ENCODE data around the gene FIS1. TPM values are rescaled to one million over a fixed set of nuclear protein-coding genes. Genes with fewer than 3 reads are reported as not detected.
"Not testable (repeated sequence)": the region's sequence is repeated elsewhere in the genome, so short reads cannot be mapped to it uniquely, and the experiment has no call there.

The FIS1 gene
- polyA plus RNA-seq, 1 donor (not counting 4 experiments of a cell fraction or from before 2014, with no cell fraction given), result 202 TPM

DNA sequence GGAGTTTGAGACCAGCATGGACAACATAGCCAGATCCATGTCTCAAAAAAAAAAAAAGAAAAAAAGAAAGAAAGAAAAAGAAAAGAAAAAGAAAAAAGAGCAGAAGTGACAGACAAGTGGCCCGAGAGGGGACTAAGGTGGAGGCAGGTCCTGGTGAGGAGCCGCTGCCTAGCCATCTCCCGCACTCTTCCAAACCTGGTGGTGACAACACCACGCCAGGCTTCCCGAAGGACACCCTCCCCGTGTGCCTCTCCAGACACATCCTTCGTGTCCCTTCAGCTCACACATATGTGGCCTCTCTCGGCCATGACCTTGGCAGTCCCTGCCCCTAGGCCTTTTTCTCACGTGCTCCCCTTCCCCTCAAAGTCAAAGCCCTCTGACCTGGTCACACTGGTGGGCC is 40.3 kb upstream of the FIS1 start:
- no peak overlapping the region for H2AFZ ChIP-seq (ENCODE audit: control insufficient read depth, low read length)
- no peaks in the 10 kb centered on the region for H3K9me3 ChIP-seq (ENCODE audit: control insufficient read depth, low read depth, low read length)
- H4K20me1 ChIP-seq (ENCODE audit: control insufficient read depth, extremely low read depth, insufficient read depth, low read length), result no peaks in the 10 kb centered on the region
- no peak for TF ChIP-seq EZH2 (IDR thresholded peaks at IDR 0.05; ENCODE audit: low read length)
- TF ChIP-seq, protein P1, sequence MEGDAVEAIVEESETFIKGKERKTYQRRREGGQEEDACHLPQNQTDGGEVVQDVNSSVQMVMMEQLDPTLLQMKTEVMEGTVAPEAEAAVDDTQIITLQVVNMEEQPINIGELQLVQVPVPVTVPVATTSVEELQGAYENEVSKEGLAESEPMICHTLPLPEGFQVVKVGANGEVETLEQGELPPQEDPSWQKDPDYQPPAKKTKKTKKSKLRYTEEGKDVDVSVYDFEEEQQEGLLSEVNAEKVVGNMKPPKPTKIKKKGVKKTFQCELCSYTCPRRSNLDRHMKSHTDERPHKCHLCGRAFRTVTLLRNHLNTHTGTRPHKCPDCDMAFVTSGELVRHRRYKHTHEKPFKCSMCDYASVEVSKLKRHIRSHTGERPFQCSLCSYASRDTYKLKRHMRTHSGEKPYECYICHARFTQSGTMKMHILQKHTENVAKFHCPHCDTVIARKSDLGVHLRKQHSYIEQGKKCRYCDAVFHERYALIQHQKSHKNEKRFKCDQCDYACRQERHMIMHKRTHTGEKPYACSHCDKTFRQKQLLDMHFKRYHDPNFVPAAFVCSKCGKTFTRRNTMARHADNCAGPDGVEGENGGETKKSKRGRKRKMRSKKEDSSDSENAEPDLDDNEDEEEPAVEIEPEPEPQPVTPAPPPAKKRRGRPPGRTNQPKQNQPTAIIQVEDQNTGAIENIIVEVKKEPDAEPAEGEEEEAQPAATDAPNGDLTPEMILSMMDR (optimal IDR thresholded peaks at IDR 0.05 in 1 of 3, IDR thresholded peaks at IDR 0.05 in 1 of 3, conservative IDR thresholded peaks at IDR 0.05 in 1 of 3; ENCODE audit: extremely low read depth in 1 of 3, insufficient read depth in 2 of 3, low read length in 3 of 3), result no peak
- H3K4me1 ChIP-seq (ENCODE audit: control insufficient read depth, extremely low read depth, insufficient read depth, low read length), result no peaks in the 10 kb centered on the region
- no peak overlapping the region for H3K4me2 ChIP-seq (ENCODE audit: control insufficient read depth, extremely low read depth, insufficient read depth, low read depth, low read length)
- no peaks in the 10 kb centered on the region for H3K79me2 ChIP-seq (ENCODE audit: control insufficient read depth, insufficient read depth, low read length)
- no peaks in the 10 kb centered on the region for H3K9me1 ChIP-seq (ENCODE audit: control insufficient read depth, extremely low read depth, insufficient read depth, low read length)
- H3K27me3 ChIP-seq (ENCODE audit: control insufficient read depth, extremely low read depth, insufficient read depth, low read length), result peaks cover 6% of the 10 kb centered on the region
- H3K9ac ChIP-seq (ENCODE audit: control insufficient read depth, extremely low read depth, insufficient read depth, low read length), result no peak overlapping the region
- no peak for DNase-seq (ENCODE audit: low read depth, low spot score)
- FAIRE-seq, result no peak
- dilution Hi-C loops (cut with MboI; ENCODE audit: extremely low pct_ligation_motif_present, low sequenced_read_pairs), result no loop called here
- no peak overlapping the region for H3K27ac ChIP-seq (ENCODE audit: control insufficient read depth, insufficient read depth, low read length)
- no peak overlapping the region for H3K4me3 ChIP-seq (ENCODE audit: control insufficient read depth in 2 of 3, extremely low read depth in 1 of 3, insufficient read depth in 2 of 3, low read depth in 1 of 3, low read length in 3 of 3)
- H3K36me3 ChIP-seq (ENCODE audit: control insufficient read depth in 2 of 2, extremely low read depth in 1 of 2, insufficient read depth in 2 of 2, low read length in 2 of 2), result no peaks in the 10 kb centered on the region

DNA sequence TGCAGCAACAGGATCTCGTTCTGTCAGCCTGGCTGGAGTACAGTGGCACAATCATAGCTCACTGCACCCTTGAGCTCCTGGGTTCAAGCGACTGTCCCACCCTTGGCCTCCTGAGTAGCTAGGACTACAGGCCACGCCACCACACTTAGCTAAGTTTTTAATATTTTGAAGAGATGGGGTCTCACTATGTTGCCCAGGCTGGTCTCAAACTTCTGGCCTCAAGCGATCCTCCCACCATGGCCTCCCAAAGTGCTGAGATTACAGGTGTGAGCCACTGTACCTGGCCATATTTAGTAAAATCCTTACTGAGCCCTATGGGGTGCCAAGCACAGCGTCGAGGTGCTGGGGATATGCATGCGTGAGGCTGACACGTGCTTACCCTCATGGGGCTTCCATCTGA is 36.0 kb upstream of the FIS1 start:
- H3K9ac ChIP-seq (ENCODE audit: control insufficient read depth, extremely low read depth, insufficient read depth, low read length); H3K27me3 ChIP-seq (ENCODE audit: control insufficient read depth, extremely low read depth, insufficient read depth, low read length); H2AFZ ChIP-seq (ENCODE audit: control insufficient read depth, low read length); H3K4me1 ChIP-seq (ENCODE audit: control insufficient read depth, extremely low read depth, insufficient read depth, low read length); H4K20me1 ChIP-seq (ENCODE audit: control insufficient read depth, extremely low read depth, insufficient read depth, low read length); H3K4me3 ChIP-seq (ENCODE audit: control insufficient read depth in 2 of 3, extremely low read depth in 1 of 3, insufficient read depth in 2 of 3, low read depth in 1 of 3, low read length in 3 of 3); H3K36me3 ChIP-seq (ENCODE audit: control insufficient read depth in 2 of 2, extremely low read depth in 1 of 2, insufficient read depth in 2 of 2, low read length in 2 of 2); DNase-seq (ENCODE audit: low read depth, low spot score); H3K4me2 ChIP-seq (ENCODE audit: control insufficient read depth, extremely low read depth, insufficient read depth, low read depth, low read length); H3K9me1 ChIP-seq (ENCODE audit: control insufficient read depth, extremely low read depth, insufficient read depth, low read length); dilution Hi-C loops (cut with MboI; ENCODE audit: extremely low pct_ligation_motif_present, low sequenced_read_pairs); H3K9me3 ChIP-seq (ENCODE audit: control insufficient read depth, low read depth, low read length); H3K27ac ChIP-seq (ENCODE audit: control insufficient read depth, insufficient read depth, low read length); FAIRE-seq; H3K79me2 ChIP-seq (ENCODE audit: control insufficient read depth, insufficient read depth, low read length): not testable (repeated sequence)
